ENCODE data around the gene METTL13. TPM values are rescaled to one million over a fixed set of nuclear protein-coding genes. Genes with fewer than 3 reads are reported as not detected.

The METTL13 gene
- total RNA-seq, 2 experiments from 2014 or later: 6.5 to 7.9 TPM

DNA sequence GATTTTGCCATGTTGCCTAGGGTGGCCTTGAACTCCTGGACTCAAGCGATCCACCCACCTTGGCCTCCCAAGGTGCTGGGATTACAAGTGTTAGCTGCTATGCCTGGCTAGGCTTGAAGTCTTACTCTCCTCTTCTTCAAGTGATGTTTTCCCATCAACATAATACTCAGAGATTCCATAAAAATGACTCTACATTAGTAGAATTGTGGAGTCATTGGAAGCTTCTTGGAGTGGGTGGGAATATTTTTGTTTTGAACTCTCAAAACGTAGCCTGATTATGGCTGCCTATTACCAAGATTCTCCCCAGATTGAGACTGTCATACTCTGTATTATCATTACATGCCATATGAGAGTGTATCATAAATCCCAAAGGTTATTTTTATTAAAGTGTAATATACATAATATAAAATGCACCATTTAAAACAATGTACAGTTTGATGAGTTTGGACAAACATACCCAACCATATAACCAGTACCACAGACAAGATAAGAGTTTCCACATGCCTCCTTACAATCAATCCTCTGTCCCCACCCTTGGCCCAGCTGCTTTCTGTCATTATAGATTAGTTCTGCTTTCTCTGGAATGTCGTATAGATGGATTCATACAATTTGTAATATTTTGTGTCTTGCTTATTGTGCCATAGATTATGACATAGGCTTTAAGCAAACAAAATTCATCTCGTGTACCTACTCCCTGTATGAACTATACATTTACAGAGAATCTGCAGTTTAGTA is 51.8 kb downstream of the METTL13 start:
- no peak overlapping the region for H3K4me3 ChIP-seq (ENCODE audit: low read length)
- ATAC-seq (ENCODE audit: poor library complexity): no peak
- DNase-seq: no peak
- H3K27ac ChIP-seq (ENCODE audit: low read depth in 1 of 2, low read length in 2 of 2): no peak overlapping the region
- POLR2A ChIA-PET: no interaction called here
- H3K36me3 ChIP-seq (ENCODE audit: insufficient read depth, low read length): no peaks in the 10 kb centered on the region
- Mint-ChIP-seq H3K36me3 (ENCODE audit: low read depth) (no peaks in the 10 kb centered on the region), H3K27me3 (no peaks in the 10 kb centered on the region), H3K9me3 (no peaks in the 10 kb centered on the region), H3K4me3 (no peak overlapping the region), H3K27ac (no peak overlapping the region), H3K4me1 (ENCODE audit: low read depth) (no peaks in the 10 kb centered on the region)
- intact Hi-C loops (cut with DNase I, micrococcal nuclease): no loop called here
- CTCF ChIA-PET: no interaction called here
- H3K9me3 ChIP-seq (ENCODE audit: control insufficient read depth in 1 of 2, insufficient read depth in 1 of 2, low read length in 2 of 2): no peaks in the 10 kb centered on the region
- no peaks in the 10 kb centered on the region for H3K4me1 ChIP-seq (ENCODE audit: insufficient read depth, low read length)
- TF ChIP-seq CTCF (IDR thresholded peaks at IDR 0.05): no peak
- no peaks in the 10 kb centered on the region for H3K27me3 ChIP-seq (ENCODE audit: control insufficient read depth in 1 of 2, insufficient read depth in 2 of 2, low read length in 2 of 2)

DNA sequence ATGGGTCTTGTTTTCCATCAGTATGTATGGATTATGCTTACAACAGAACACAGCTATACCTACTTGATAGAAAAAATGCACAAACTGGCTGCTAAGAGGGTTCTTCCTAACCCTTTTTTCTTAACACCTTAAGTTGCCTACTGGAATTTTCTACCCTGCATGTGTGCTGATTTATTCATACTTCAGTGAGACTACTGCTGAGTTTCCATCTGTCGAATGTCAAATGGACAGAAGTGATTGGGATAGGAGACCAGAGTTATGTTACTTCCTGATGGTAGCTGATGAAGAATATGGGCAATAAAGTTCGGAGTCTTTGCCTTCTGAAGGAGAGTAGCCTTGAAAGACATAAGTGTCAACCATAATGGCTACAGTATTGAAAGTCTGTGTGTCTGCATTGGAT is 53.4 kb downstream of the METTL13 start:
- DNase-seq: no peak
- no peak for ATAC-seq (ENCODE audit: poor library complexity)
- no peaks in the 10 kb centered on the region for H3K4me1 ChIP-seq (ENCODE audit: insufficient read depth, low read length)
- Mint-ChIP-seq H3K27ac (no peak overlapping the region), H3K36me3 (ENCODE audit: low read depth) (no peaks in the 10 kb centered on the region), H3K9me3 (no peaks in the 10 kb centered on the region), H3K4me3 (no peak overlapping the region), H3K27me3 (no peaks in the 10 kb centered on the region), H3K4me1 (ENCODE audit: low read depth) (no peaks in the 10 kb centered on the region)
- no peak overlapping the region for H3K4me3 ChIP-seq (ENCODE audit: low read length)
- intact Hi-C loops (cut with DNase I, micrococcal nuclease): loop anchor here in 1 of 2 experiments (5.0 kb wide), 1 partner anchor 697 kb away; the partner anchor contains the start of gene SUCO
- no peak for TF ChIP-seq CTCF (IDR thresholded peaks at IDR 0.05)
- no peaks in the 10 kb centered on the region for H3K36me3 ChIP-seq (ENCODE audit: insufficient read depth, low read length)
- H3K27ac ChIP-seq (ENCODE audit: low read depth in 1 of 2, low read length in 2 of 2): no peak overlapping the region
- ChIA-PET POLR2A (no interaction called here), CTCF (no interaction called here)
- H3K27me3 ChIP-seq (ENCODE audit: control insufficient read depth in 1 of 2, insufficient read depth in 2 of 2, low read length in 2 of 2): no peaks in the 10 kb centered on the region
- no peaks in the 10 kb centered on the region for H3K9me3 ChIP-seq (ENCODE audit: control insufficient read depth in 1 of 2, insufficient read depth in 1 of 2, low read length in 2 of 2)

DNA sequence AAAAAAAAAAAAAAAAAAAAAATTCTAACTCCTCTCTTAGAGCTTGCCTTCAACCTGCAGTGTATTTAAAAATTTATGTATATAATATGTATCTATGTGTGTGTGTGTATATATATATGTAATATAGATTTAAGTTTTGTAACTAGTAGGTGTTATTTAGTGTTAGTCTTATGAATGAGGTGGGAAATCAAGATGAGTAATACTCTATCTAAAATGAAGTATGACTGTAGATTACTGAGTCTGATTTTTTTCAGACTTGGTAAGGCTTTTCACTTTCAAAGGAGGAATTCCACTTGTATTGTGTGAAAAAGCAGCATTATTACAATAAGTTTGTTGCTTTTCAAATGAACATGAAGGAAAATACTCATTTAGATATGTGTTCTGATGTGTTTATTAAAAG is 54.4 kb downstream of the METTL13 start:
- no peak for DNase-seq
- intact Hi-C loops (cut with DNase I, micrococcal nuclease): loop anchor here in 1 of 2 experiments (5.0 kb wide), 1 partner anchor 696 kb away; the partner anchor contains the start of gene SUCO
- no peak for ATAC-seq (ENCODE audit: poor library complexity)
- Histone ChIP-seq H3K27me3 (ENCODE audit: control insufficient read depth in 1 of 2, insufficient read depth in 2 of 2, low read length in 2 of 2) (no peaks in the 10 kb centered on the region), H3K4me1 (ENCODE audit: insufficient read depth, low read length) (peaks cover 3% of the 10 kb centered on the region), H3K9me3 (ENCODE audit: control insufficient read depth in 1 of 2, insufficient read depth in 1 of 2, low read length in 2 of 2) (no peaks in the 10 kb centered on the region), H3K27ac (ENCODE audit: low read depth in 1 of 2, low read length in 2 of 2) (no peak overlapping the region), H3K4me3 (ENCODE audit: low read length) (no peak overlapping the region), H3K36me3 (ENCODE audit: insufficient read depth, low read length) (no peaks in the 10 kb centered on the region)
- Mint-ChIP-seq H3K27me3 (no peaks in the 10 kb centered on the region), H3K36me3 (ENCODE audit: low read depth) (peaks cover 4% of the 10 kb centered on the region), H3K4me3 (no peak overlapping the region), H3K27ac (no peak overlapping the region), H3K9me3 (no peaks in the 10 kb centered on the region), H3K4me1 (ENCODE audit: low read depth) (peaks cover 10% of the 10 kb centered on the region)
- POLR2A ChIA-PET: no interaction called here
- no peak for TF ChIP-seq CTCF (IDR thresholded peaks at IDR 0.05)
- CTCF ChIA-PET: interaction anchor here (0.6 to 1.1 kb wide), 3 partner anchors 19 to 649 kb away, joined by 3 to 5 read pairs (median 4); no protein-coding TSS in a partner anchor
